Common myeloid progenitor, CD34-positive (primary cell): Measurements from ENCODE around the gene MAP4K2.

Experiments used
- CTCF ChIA-PET: fragments of 350-600 bp; sonication (Branson Sonifier 250); formaldehyde crosslinking; loops from one replicate; lab custom pipeline; 2021; ENCODE audit warnings: antibody characterized with exemption; lab: Charles Lee
- POLR2A ChIA-PET: fragments of 350-600 bp; sonication (Branson Sonifier 250); formaldehyde crosslinking; loops from one replicate; lab custom pipeline; 2021; ENCODE audit warnings: antibody characterized with exemption; lab: Charles Lee
- DNase-seq, 3 donors: peaks; one replicate each; pipeline versions ENCODE4 v3.0.0 to v3.0.0-alpha.2; 2013
- H3K27ac ChIP-seq, 2 experiments: 1 replicate in 1 of 2; 2 replicates in 1 of 2; pipeline ENCODE4 v1.7.0; 2013; ENCODE audit warnings: inconsistent platforms in 2 of 2, low read length in 2 of 2, mild to moderate bottlenecking in 2 of 2, low read depth in 1 of 2, moderate library complexity in 1 of 2; ENCODE audit not compliant: severe bottlenecking in 2 of 2, insufficient read depth in 1 of 2, poor library complexity in 1 of 2
- H3K27me3 ChIP-seq, 5 experiments: replicated peaks in 2 of 5; 1 replicate in 3 of 5; 2 replicates in 2 of 5; pipeline versions ENCODE4 v1.6.1 to v1.7.0; 2013; ENCODE audit warnings: low read length in 4 of 5, mild to moderate bottlenecking in 2 of 5, moderate library complexity in 2 of 5, inconsistent platforms in 1 of 5; ENCODE audit not compliant: insufficient read depth in 5 of 5, control insufficient read depth in 4 of 5
- H3K36me3 ChIP-seq, 4 experiments: 1 replicate in 2 of 4; 2 replicates in 2 of 4; pipeline versions ENCODE4 v1.6.1 to v1.7.0; 2013; ENCODE audit warnings: low read length in 3 of 4, control low read depth in 1 of 4, mild to moderate bottlenecking in 1 of 4; ENCODE audit not compliant: control insufficient read depth in 4 of 4, insufficient read depth in 4 of 4
- H3K4me1 ChIP-seq, 4 experiments: 1 replicate in 3 of 4; 2 replicates in 1 of 4; pipeline versions ENCODE4 v1.6.1 to v1.7.1; 2013; ENCODE audit warnings: low read length in 3 of 4, mild to moderate bottlenecking in 3 of 4, control low read depth in 1 of 4, inconsistent platforms in 1 of 4, moderate library complexity in 1 of 4; ENCODE audit not compliant: control insufficient read depth in 4 of 4, insufficient read depth in 4 of 4; ENCODE audit errors: control extremely low read depth in 1 of 4
- H3K4me3 ChIP-seq, 7 experiments: 1 replicate in 4 of 7; 2 replicates in 3 of 7; pipeline versions ENCODE4 v1.5.1 to v1.7.0; 2013; ENCODE audit warnings: mild to moderate bottlenecking in 7 of 7, low read length in 6 of 7, moderate library complexity in 6 of 7, inconsistent platforms in 2 of 7, low read depth in 2 of 7, control low read depth in 1 of 7; ENCODE audit not compliant: insufficient read depth in 4 of 7, control insufficient read depth in 1 of 7; ENCODE audit errors: extremely low read depth in 1 of 7
- H3K9me3 ChIP-seq, 5 experiments: 1 replicate in 4 of 5; 2 replicates in 1 of 5; pipeline versions ENCODE4 v1.6.1 to v1.7.1; 2013; ENCODE audit warnings: low read length in 4 of 5, mild to moderate bottlenecking in 2 of 5, inconsistent platforms in 1 of 5, low read depth in 1 of 5, moderate library complexity in 1 of 5; ENCODE audit not compliant: control insufficient read depth in 4 of 5, insufficient read depth in 2 of 5; ENCODE audit errors: control extremely low read depth in 1 of 5
- WGBS: methylation state at CpG from one replicate; pipeline ENCODE4 v1.1.5; 2013; ENCODE audit not compliant: insufficient coverage; 5-methylcytosine and 5-hydroxymethylcytosine counted together

The MAP4K2 gene

DNA sequence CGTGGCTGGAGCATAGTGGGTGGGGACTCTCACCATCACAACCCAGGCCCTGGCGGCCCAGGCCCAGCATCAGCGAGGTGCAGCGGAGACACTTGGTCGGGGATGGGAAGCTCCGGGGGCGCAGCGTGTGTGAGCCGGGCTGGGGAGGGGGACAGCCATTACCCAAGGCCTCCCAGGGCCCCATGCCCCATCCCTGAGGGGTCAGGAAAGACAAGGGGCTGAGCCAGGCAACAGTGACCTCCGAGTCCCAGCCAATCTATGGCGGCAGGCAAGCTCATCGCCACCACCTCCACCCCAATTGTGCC lies 30.1 kb upstream of the MAP4K2 start:
- DNase-seq, result no peak
- Histone ChIP-seq H3K4me3 (no peak overlapping the region), H3K4me1 (peaks cover 0 to 4% (median 0%) of the 10 kb centered on the region in 4 experiments), H3K27me3 (no peaks in the 10 kb centered on the region), H3K9me3 (no peaks in the 10 kb centered on the region), H3K27ac (no peak overlapping the region), H3K36me3 (peaks cover 0 to 44% (median 8%) of the 10 kb centered on the region in 4 experiments)
- WGBS, result 99% methylated on average over 10 of the region's 12 CpGs
- POLR2A ChIA-PET, result no interaction called here
- CTCF ChIA-PET, result interaction anchor here (0.9 kb wide), 1 partner anchor 20 kb away, joined by 3 read pairs; no protein-coding TSS in a partner anchor

DNA sequence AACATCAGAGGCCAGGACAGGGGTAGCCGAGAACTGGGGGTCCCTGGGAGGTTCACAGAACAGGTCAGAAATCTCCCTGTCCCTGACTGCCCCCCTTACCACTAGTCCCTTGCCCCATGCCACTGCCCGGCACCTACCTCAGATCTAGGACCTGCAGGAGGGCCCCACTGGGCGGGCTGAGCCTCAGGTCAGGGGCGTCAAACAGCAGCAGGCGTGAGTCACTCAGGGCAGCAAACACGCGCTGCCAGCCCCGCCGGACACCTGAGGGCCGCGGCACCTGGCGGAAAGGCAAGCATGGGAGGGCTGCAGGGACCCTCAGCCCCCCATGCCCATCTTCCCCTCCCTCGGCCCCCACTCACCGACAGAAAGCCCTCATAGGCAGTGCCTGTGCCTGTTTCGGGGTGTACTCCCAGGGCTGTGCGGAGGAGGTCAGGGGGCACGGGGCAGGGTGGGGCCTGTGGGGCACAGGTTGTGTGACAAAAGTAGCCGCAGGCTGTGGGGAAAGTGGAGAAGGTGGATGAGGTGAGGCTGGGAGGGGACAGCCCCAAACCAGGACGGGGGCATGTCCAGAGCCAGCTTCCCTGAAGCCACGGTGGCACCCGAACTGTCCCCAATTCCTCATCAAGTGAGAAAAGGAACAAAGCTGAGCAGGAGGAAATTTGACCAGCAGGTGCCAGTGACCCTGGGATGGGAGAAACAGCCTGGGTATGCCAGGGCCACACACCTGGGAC lies 29.6 kb upstream of the MAP4K2 start:
- H3K27me3 ChIP-seq, result no peaks in the 10 kb centered on the region
- peaks cover 0 to 4% (median 0%) of the 10 kb centered on the region in 4 experiments for H3K4me1 ChIP-seq
- H3K9me3 ChIP-seq, result no peaks in the 10 kb centered on the region
- H3K4me3 ChIP-seq, result no peak overlapping the region
- peaks cover 0 to 42% (median 8%) of the 10 kb centered on the region in 4 experiments for H3K36me3 ChIP-seq
- DNase-seq, result no peak
- no peak overlapping the region for H3K27ac ChIP-seq
- ChIA-PET POLR2A (no interaction called here), CTCF (no interaction called here)
- WGBS, result 96% methylated on average over 20 of the region's 21 CpGs

DNA sequence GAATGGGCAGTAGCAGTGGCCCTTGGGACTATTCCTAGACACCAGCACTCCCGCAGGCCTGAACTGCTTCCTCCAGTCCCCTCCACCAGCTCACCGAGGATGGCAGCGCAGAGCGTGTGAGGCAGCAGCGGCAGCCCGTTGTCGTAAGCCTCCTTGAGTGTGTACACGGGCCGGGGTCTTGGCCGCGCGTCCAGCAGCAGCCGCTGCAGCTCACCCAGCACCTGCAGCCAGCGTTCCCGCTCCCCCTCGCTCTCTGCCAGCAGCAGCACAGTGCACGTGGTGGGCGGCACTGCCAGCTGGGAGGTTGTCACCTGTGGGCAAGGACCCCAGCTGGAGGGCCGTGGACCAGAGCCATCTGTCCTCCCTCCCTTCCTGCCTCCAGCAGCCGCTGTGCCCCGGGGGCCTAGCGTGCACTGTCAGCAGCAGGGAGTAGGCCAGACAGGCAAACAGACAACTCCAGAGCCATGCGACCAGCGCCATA lies 28.4 kb upstream of the MAP4K2 start:
- Histone ChIP-seq H3K27ac (no peak overlapping the region), H3K4me1 (no peaks in the 10 kb centered on the region), H3K9me3 (no peaks in the 10 kb centered on the region), H3K4me3 (no peak overlapping the region), H3K36me3 (peaks cover 0 to 47% (median 10%) of the 10 kb centered on the region in 4 experiments), H3K27me3 (no peaks in the 10 kb centered on the region)
- no peak for DNase-seq
- CTCF ChIA-PET, result interaction anchor here (0.9 to 1.2 kb wide), 2 partner anchors 9 to 13 kb away, joined by 3 read pairs; no protein-coding TSS in a partner anchor
- WGBS, result 97% methylated on average over 21 of the region's 24 CpGs
- POLR2A ChIA-PET, result no interaction called here

DNA sequence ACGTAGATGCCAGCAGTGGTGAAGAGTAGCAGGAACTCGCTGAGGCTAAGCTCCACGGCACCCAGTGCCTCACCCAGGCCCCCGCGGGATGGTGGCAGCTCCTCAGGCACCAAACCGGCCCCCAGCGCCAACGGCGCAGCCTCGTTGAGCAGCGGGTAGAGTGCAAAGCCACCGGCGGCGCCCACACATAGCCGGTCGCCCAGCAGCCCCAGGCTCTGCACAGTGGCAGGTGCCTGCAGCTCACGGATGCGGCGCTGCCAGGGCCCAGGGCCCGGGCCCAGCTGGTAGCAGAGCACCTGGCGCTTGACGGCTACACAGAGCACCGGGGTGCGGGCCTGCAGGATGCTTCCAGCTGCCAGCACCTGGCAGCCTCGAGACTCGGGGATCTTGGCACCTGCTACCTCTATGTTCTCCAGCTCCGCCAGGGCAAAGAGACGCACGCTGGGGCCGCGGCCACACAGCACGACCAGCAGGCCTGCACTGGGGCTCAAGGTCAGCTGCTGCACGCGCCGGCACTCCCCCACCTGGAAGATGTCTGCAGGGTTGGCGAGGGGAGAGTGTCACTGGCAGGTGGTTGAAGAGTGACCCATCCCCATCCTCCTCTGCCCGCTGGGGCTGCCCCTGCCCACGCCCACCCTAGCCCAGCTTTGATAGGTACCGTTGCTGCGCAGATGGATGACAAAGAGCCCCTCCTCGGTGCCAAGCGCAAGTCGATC lies 26.7 kb upstream of the MAP4K2 start:
- no peaks in the 10 kb centered on the region for H3K4me1 ChIP-seq
- no peak overlapping the region for H3K27ac ChIP-seq
- H3K9me3 ChIP-seq, result no peaks in the 10 kb centered on the region
- 94% methylated on average over 41 of the region's 43 CpGs for WGBS
- ChIA-PET POLR2A (interaction anchor here (0.6 kb wide), 1 partner anchor 669 kb away, joined by 3 read pairs; the partner anchor contains the start of gene MALAT1), CTCF (interaction anchor here (1.1 to 1.4 kb wide), 3 partner anchors 11 to 40 kb away, joined by 3 read pairs; no protein-coding TSS in a partner anchor)
- H3K27me3 ChIP-seq, result no peaks in the 10 kb centered on the region
- peaks cover 0 to 45% (median 10%) of the 10 kb centered on the region in 4 experiments for H3K36me3 ChIP-seq
- no peak overlapping the region for H3K4me3 ChIP-seq
- no peak for DNase-seq

DNA sequence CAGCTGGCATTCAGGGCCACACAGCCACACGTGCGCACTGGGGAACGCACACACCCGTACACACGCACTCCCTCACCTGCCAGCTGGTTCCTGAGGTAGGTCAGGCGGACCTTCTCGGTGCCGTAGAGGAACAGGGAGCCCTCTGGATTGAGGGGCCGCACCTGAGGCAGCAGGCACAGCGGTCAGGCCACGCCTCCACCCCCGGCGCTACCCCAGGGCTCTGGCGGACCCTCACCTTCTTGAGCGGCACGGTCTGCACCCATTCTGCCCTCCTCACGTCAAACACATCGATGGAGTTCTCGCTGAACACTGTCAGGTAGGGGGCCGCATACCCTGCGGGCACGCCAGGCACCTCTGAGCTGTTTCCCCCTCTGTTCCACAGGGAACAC lies 24.4 kb upstream of the MAP4K2 start:
- Histone ChIP-seq H3K36me3 (peaks cover 0 to 31% (median 9%) of the 10 kb centered on the region in 4 experiments), H3K27ac (no peak overlapping the region), H3K4me1 (no peaks in the 10 kb centered on the region), H3K4me3 (no peak overlapping the region), H3K27me3 (no peaks in the 10 kb centered on the region), H3K9me3 (no peaks in the 10 kb centered on the region)
- ChIA-PET POLR2A (no interaction called here), CTCF (interaction anchor here (0.9 to 1.1 kb wide), 2 partner anchors 13 to 39 kb away, joined by 3 to 4 read pairs; no protein-coding TSS in a partner anchor)
- DNase-seq, result no peak
- WGBS, result 99% methylated on average over 20 of the region's 22 CpGs

DNA sequence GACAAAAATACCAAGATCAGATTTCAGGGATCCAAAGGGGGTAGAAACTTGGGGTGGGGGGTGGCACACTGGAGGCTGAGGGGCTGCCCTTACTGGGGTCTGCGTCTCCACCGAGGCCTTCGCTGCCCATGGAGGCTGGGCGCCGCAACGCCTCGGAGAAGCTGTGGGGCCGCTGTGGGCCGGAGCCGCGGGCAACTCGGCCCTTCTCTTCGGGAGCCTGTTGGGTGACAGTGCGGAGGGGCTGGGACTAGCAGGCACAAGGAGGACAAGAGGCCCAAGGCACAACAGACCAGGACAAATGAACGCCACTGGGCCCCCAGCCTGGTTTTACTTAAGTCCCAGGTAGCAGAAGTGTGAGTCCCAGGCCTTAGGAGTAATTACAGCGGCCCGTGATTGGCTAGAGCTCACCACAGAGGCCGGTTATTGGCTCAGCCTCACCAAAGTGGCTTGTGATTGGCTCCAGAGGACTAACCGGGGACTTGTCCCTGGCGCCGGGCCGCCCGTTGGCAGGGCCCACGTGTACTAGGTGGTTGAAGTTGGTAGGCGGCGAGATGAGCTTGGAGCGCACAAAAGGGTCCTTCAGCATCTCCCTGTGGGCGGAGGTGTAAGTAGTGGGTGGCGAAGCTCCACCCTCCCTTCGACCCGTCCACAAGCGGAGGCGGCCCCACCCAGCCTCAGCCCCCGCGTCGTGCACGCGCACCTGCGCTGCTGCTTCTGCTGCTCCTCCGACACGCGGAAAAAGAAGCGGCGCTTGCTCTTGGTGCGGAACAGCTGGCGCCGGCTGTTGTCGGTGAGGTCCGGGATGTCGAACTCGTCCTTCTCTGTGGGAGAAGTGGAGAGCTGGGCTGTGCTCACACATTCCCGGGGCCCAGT lies 23.8 kb upstream of the MAP4K2 start:
- POLR2A ChIA-PET, result no interaction called here
- CTCF ChIA-PET, result interaction anchor here (0.9 to 1.1 kb wide), 2 partner anchors 14 to 39 kb away, joined by 3 to 4 read pairs; no protein-coding TSS in a partner anchor
- H3K36me3 ChIP-seq, result peaks cover 0 to 26% (median 8%) of the 10 kb centered on the region in 4 experiments

More for the DNA sequence above, 23.8 kb upstream of the MAP4K2 start:
- Histone ChIP-seq H3K4me3 (no peak overlapping the region), H3K9me3 (no peaks in the 10 kb centered on the region), H3K27ac (no peak overlapping the region), H3K27me3 (no peaks in the 10 kb centered on the region), H3K4me1 (no peaks in the 10 kb centered on the region)
- WGBS, result 99% methylated on average over 42 of the region's 52 CpGs
- no peak for DNase-seq
